SK-N-SH (cell line): Measurements from ENCODE around the gene MAN2A1. TPM values are rescaled to one million over a fixed set of nuclear protein-coding genes. Genes with fewer than 3 reads are reported as not detected.

Experiments used
- CTCF ChIA-PET: fragments of 300-600, 350-600 bp; formaldehyde crosslinking; extraction: SDS; loops from one replicate; lab custom pipeline; 2021; lab: Yijun Ruan, JAX
- POLR2A ChIA-PET: fragments of 350-600 bp; sonication (Branson Sonifier 250); formaldehyde crosslinking; extraction: SDS; loops from one replicate; lab custom pipeline; 2020; ENCODE audit warnings: antibody characterized with exemption, inconsistent platforms; lab: Yijun Ruan, JAX
- DNase-seq: peaks from one replicate; pipeline ENCODE4 v3.0.0; 2012
- H2AFZ ChIP-seq: fragments of 200-600 bp; sonication (generic); 2 replicates; pipeline ENCODE4 v1.8.1; 2016; ENCODE audit warnings: antibody characterized with exemption, mild to moderate bottlenecking, low read depth
- H3F3A ChIP-seq: fragments of 200-600 bp; sonication (generic); replicated peaks from 2 replicates; pipeline ENCODE3; 2016; ENCODE audit warnings: antibody characterized with exemption, mild to moderate bottlenecking; ENCODE audit not compliant: insufficient read depth
- H3K27ac ChIP-seq, 2 experiments: fragments of 200-500 bp in 1 of 2; fragments of 200-600 bp in 1 of 2; sonication (Bioruptor generic) in 1 of 2; sonication (generic), shearing (Covaris generic) in 1 of 2; 2 replicates each; pipeline versions ENCODE4 v1.5.1 to v1.6.1; 2014 to 2016; ENCODE audit warnings: low read depth in 2 of 2, inconsistent platforms in 1 of 2, low read length in 1 of 2, mild to moderate bottlenecking in 1 of 2, mixed read lengths in 1 of 2
- H3K27me3 ChIP-seq: fragments of 200-600 bp; sonication (generic), shearing (Covaris generic); 2 replicates; pipeline ENCODE4 v1.6.1; 2016; ENCODE audit warnings: mixed run types; ENCODE audit not compliant: insufficient read depth
- H3K36me3 ChIP-seq, 2 experiments: fragments of 200-500 bp in 1 of 2; fragments of 200-600 bp in 1 of 2; sonication (Bioruptor generic) in 1 of 2; sonication (generic) in 1 of 2; replicated peaks in 1 of 2; 2 replicates each; pipeline versions ENCODE3 to v1.5.1; 2014 to 2016; ENCODE audit warnings: low read length in 1 of 2, mild to moderate bottlenecking in 1 of 2; ENCODE audit not compliant: insufficient read depth in 2 of 2, control insufficient read depth in 1 of 2
- H3K4me1 ChIP-seq, 2 experiments: fragments of 200-500 bp in 1 of 2; fragments of 200-600 bp in 1 of 2; sonication (Bioruptor generic) in 1 of 2; sonication (generic), shearing (Covaris generic) in 1 of 2; 2 replicates each; pipeline versions ENCODE4 v1.5.1 to v1.6.1; 2014 to 2016; ENCODE audit warnings: low read depth in 1 of 2, low read length in 1 of 2, mixed run types in 1 of 2; ENCODE audit not compliant: insufficient read depth in 2 of 2, control insufficient read depth in 1 of 2
- H3K4me2 ChIP-seq: fragments of 200-600 bp; sonication (generic), shearing (Covaris generic); 2 replicates; pipeline ENCODE4 v1.6.1; 2017; ENCODE audit warnings: mixed run types
- H3K4me3 ChIP-seq, 2 experiments: fragments of 200-500 bp in 1 of 2; fragments of 200-600 bp in 1 of 2; sonication (Bioruptor generic) in 1 of 2; sonication (generic), shearing (Covaris generic) in 1 of 2; 2 replicates each; pipeline versions ENCODE4 v1.5.1 to v1.8.1; 2014 to 2016; ENCODE audit warnings: low read depth in 2 of 2, inconsistent platforms in 1 of 2, low read length in 1 of 2, mild to moderate bottlenecking in 1 of 2, mixed read lengths in 1 of 2, moderate library complexity in 1 of 2
- H3K79me2 ChIP-seq: fragments of 200-600 bp; sonication (generic); 2 replicates; pipeline ENCODE4 v1.8.1; 2017; ENCODE audit warnings: mild to moderate bottlenecking; ENCODE audit not compliant: insufficient read depth
- H3K9ac ChIP-seq: fragments of 200-600 bp; sonication (generic); 2 replicates; pipeline ENCODE4 v1.6.1; 2017; ENCODE audit warnings: mixed run types
- H3K9me2 ChIP-seq: fragments of 200-600 bp; sonication (generic); 2 replicates; pipeline ENCODE4 v1.6.1; 2017; ENCODE audit warnings: mixed run types
- H3K9me3 ChIP-seq: fragments of 200-600 bp; sonication (generic); 2 replicates; pipeline ENCODE4 v1.6.1; 2017; ENCODE audit warnings: mixed run types, mild to moderate bottlenecking, moderate library complexity
- H4K20me1 ChIP-seq: fragments of 200-600 bp; sonication (generic); 2 replicates; pipeline ENCODE4 v1.6.1; 2017; ENCODE audit warnings: mild to moderate bottlenecking, mixed run types; ENCODE audit not compliant: insufficient read depth
- CHD2 ChIP-seq: fragments of 150-350 bp; IDR thresholded peaks from 2 replicates; pipeline ENCODE4 v1.6.1; 2018; ENCODE audit warnings: low read length; ENCODE audit not compliant: partially characterized antibody
- FOSL2 ChIP-seq: IDR thresholded peaks from 2 replicates; pipeline ENCODE4 v1.4.0; 2012; ENCODE audit warnings: low read depth, mild to moderate bottlenecking, moderate library complexity, borderline replicate concordance
- FOXJ3 ChIP-seq: sonication (generic); formaldehyde crosslinking; IDR thresholded peaks from 2 replicates; pipeline ENCODE4 v1.5.1; 2020; ENCODE audit warnings: mild to moderate bottlenecking, missing genetic modification reagents
- GATA2 ChIP-seq: sonication (generic); formaldehyde crosslinking; IDR thresholded peaks from 2 replicates; pipeline ENCODE4 v1.5.0; 2020; ENCODE audit warnings: mild to moderate bottlenecking, missing genetic modification reagents
- MXI1 ChIP-seq: IDR thresholded peaks from 2 replicates; pipeline ENCODE4 v1.6.1; 2012; ENCODE audit warnings: mild to moderate bottlenecking, low read depth, low read length, improper control_type of control experiment
- NFIC ChIP-seq: IDR thresholded peaks from 2 replicates; pipeline ENCODE4 v1.4.0; 2012; ENCODE audit warnings: borderline replicate concordance
- PBX3 ChIP-seq: IDR thresholded peaks from 2 replicates; pipeline ENCODE4; 2012
- RCOR1 ChIP-seq: fragments of 150-350 bp; IDR thresholded peaks from 2 replicates; pipeline ENCODE4 v1.6.1; 2017; ENCODE audit warnings: antibody characterized with exemption, low read length
- RFX5 ChIP-seq: IDR thresholded peaks from 2 replicates; pipeline ENCODE4 v1.6.1; 2012; ENCODE audit warnings: mild to moderate bottlenecking, improper control_type of control experiment, low read length
- TCF12 ChIP-seq: IDR thresholded peaks from 2 replicates; pipeline ENCODE4 v1.4.0; 2012
- USF1 ChIP-seq: IDR thresholded peaks from 2 replicates; pipeline ENCODE4 v1.4.0; 2012; ENCODE audit warnings: low read depth, borderline replicate concordance
- USF2 ChIP-seq: fragments of 150-350 bp; IDR thresholded peaks from 2 replicates; pipeline ENCODE4 v1.6.1; 2017; ENCODE audit warnings: antibody characterized with exemption, low read length, low read depth, borderline replicate concordance
- WGBS: methylation state at CpG from one replicate; pipeline ENCODE4 v1.1.6; 2017; ENCODE audit warnings: low lambda C conversion rate; 5-methylcytosine and 5-hydroxymethylcytosine counted together
- polyA plus RNA-seq, 3 experiments: library from polyadenylated mRNA; depleted of rRNA; stranded (reverse); fragments of >200 nt; gene quantifications; 2 replicates each; pipeline ENCODE4 v1.2.3, GENCODE V29; 2012

MAN2A1 gene
- polyA plus RNA-seq, 1 of the 3 experiments (the other 2 are of a cell fraction), result 19.7 TPM

GRCh38 chr5:109914906-109915305, 225.2 kb downstream of the MAN2A1 start:
- 74% methylated on average over 2 of the region's 2 CpGs for WGBS

GRCh38 chr5:109916481-109917153, 226.9 kb downstream of the MAN2A1 start:
- CTCF ChIA-PET, result no interaction called here
- H4K20me1 ChIP-seq, result no peaks in the 10 kb centered on the region
- H3F3A ChIP-seq, result peaks cover 5% of the 10 kb centered on the region
- peaks cover 0 to 10% of the 10 kb centered on the region in 2 experiments; a peak in 2 of 4 replicates for H3K4me1 ChIP-seq
- no peak for DNase-seq
- TF ChIP-seq GATA2 (CRISPR knock-in tag) (peak; percentile 7; the same call in 1 of the 2 replicates), USF2 (no peak)
- H3K79me2 ChIP-seq, result no peaks in the 10 kb centered on the region
- H3K27me3 ChIP-seq, result no peaks in the 10 kb centered on the region
- POLR2A ChIA-PET, result no interaction called here
- H3K4me3 ChIP-seq, result no peak overlapping the region
- H3K27ac ChIP-seq, result no peak overlapping the region
- no peaks in the 10 kb centered on the region for H3K9me3 ChIP-seq
- no peak overlapping the region for H2AFZ ChIP-seq
- H3K4me2 ChIP-seq, result no peak overlapping the region
- WGBS, result 82% methylated on average over 4 of the region's 4 CpGs
- no peaks in the 10 kb centered on the region for H3K9me2 ChIP-seq
- no peaks in the 10 kb centered on the region for H3K36me3 ChIP-seq
- no peak overlapping the region for H3K9ac ChIP-seq

More at GRCh38 chr5:109914906-109915305, 225.2 kb downstream of the MAN2A1 start:
- POLR2A ChIA-PET, result no interaction called here
- H3K27me3 ChIP-seq, result no peaks in the 10 kb centered on the region
- H3F3A ChIP-seq, result peaks cover 5% of the 10 kb centered on the region
- no peak overlapping the region for H3K4me2 ChIP-seq
- TF ChIP-seq RCOR1, result no peak
- no peak for TF ChIP-seq CHD2
- no peak for TF ChIP-seq FOSL2
- no peak for TF ChIP-seq TCF12
- no peak for TF ChIP-seq PBX3
- no peak for TF ChIP-seq RFX5
- no peak for TF ChIP-seq NFIC
- TF ChIP-seq MXI1, result no peak
- no peak for TF ChIP-seq USF1
- no peak for TF ChIP-seq FOXJ3 (CRISPR knock-in tag)
- H3K9ac ChIP-seq, result no peak overlapping the region
- H3K36me3 ChIP-seq, result no peaks in the 10 kb centered on the region
- no peak for DNase-seq
- H3K9me3 ChIP-seq, result no peaks in the 10 kb centered on the region
- H3K79me2 ChIP-seq, result no peaks in the 10 kb centered on the region
- H3K4me3 ChIP-seq, result no peak overlapping the region
- no peaks in the 10 kb centered on the region for H4K20me1 ChIP-seq
- H3K27ac ChIP-seq, result no peak overlapping the region
- no peak overlapping the region for H2AFZ ChIP-seq
- CTCF ChIA-PET, result no interaction called here
- no peaks in the 10 kb centered on the region for H3K9me2 ChIP-seq
- H3K4me1 ChIP-seq, result peaks cover 0 to 18% of the 10 kb centered on the region in 2 experiments; a peak in 2 of 4 replicates
